ENCODE data around the gene AHNAK2.

The AHNAK2 gene

GRCh38 chr14:104942586-104942985 is 35.6 kb downstream of the AHNAK2 start:
- CTCF ChIA-PET: no interaction called here
- no peak for TF ChIP-seq INSM2 (tag by site-specific recombination; IDR thresholded peaks at IDR 0.05)
- no peak for TF ChIP-seq ZBTB21 (tag by site-specific recombination; IDR thresholded peaks at IDR 0.05)
- no peak for TF ChIP-seq EGR2 (tag by site-specific recombination; IDR thresholded peaks at IDR 0.05; ENCODE audit: low read depth)
- TF ChIP-seq CTCF (tag by site-specific recombination; IDR thresholded peaks at IDR 0.05): no peak
- no peak for TF ChIP-seq ZNF140 (tag by site-specific recombination; IDR thresholded peaks at IDR 0.05)
- TF ChIP-seq ZNF624 (tag by site-specific recombination; IDR thresholded peaks at IDR 0.05): no peak
- no peak for TF ChIP-seq ZNF121 (tag by site-specific recombination; IDR thresholded peaks at IDR 0.05)
- no peak for TF ChIP-seq WT1 (tag by site-specific recombination; IDR thresholded peaks at IDR 0.05)
- H3K4me1 ChIP-seq (ENCODE audit: control insufficient read depth, insufficient read depth, low read length): no peaks in the 10 kb centered on the region
- POLR2A ChIA-PET: no interaction called here
- no peaks in the 10 kb centered on the region for H3K9me3 ChIP-seq (ENCODE audit: control insufficient read depth, insufficient read depth, low read depth, low read length)
- H3K27ac ChIP-seq (ENCODE audit: extremely low read depth, low read depth, low read length): no peak overlapping the region
- no peaks in the 10 kb centered on the region for H3K36me3 ChIP-seq (ENCODE audit: control insufficient read depth in 2 of 2, insufficient read depth in 1 of 2, low read length in 2 of 2)
- H3K4me3 ChIP-seq (ENCODE audit: low read depth, low read length): no peak overlapping the region

- H3K4me1 ChIP-seq (ENCODE audit: control insufficient read depth, insufficient read depth, low read length): no peaks in the 10 kb centered on the region
- ChIA-PET POLR2A (no interaction called here), CTCF (interaction anchor here (0.6 to 1.0 kb wide), 2 partner anchors 46 to 520 kb away, joined by 3 read pairs; no protein-coding TSS in a partner anchor)
Measured at GRCh38 chr14:104941508-104942365, 36.4 kb downstream of the AHNAK2 start.

GRCh38 chr14:104940526-104941150 is 37.5 kb downstream of the AHNAK2 start:
- CTCF ChIA-PET: interaction anchor here (0.5 to 1.1 kb wide), 5 partner anchors 22 to 1357 kb away, joined by 3 to 4 read pairs (median 3); no protein-coding TSS in a partner anchor
- TF ChIP-seq ZNF24 (tag by site-specific recombination; IDR thresholded peaks at IDR 0.05) (no peak), ZBTB20 (tag by site-specific recombination; IDR thresholded peaks at IDR 0.05) (no peak), CTCF (tag by site-specific recombination; IDR thresholded peaks at IDR 0.05) (peak; percentile 65), ZBTB26 (tag by site-specific recombination; optimal IDR thresholded peaks at IDR 0.05) (no peak), ZNF514 (tag by site-specific recombination; IDR thresholded peaks at IDR 0.05) (no peak), ZNF140 (tag by site-specific recombination; IDR thresholded peaks at IDR 0.05) (no peak), HOXD13 (CRISPR knock-in tag; IDR thresholded peaks at IDR 0.05; ENCODE audit: borderline replicate concordance) (no peak), ZNF654 (tag by site-specific recombination; IDR thresholded peaks at IDR 0.05; ENCODE audit: low read depth) (peak; percentile 30; the same call in 1 of the 2 replicates), ZNF112 (tag by site-specific recombination; IDR thresholded peaks at IDR 0.05) (no peak), ZNF302 (tag by site-specific recombination; IDR thresholded peaks at IDR 0.05; ENCODE audit: low read depth) (no peak), GLIS2 (tag by site-specific recombination; IDR thresholded peaks at IDR 0.05) (no peak)

More at GRCh38 chr14:104941508-104942365, 36.4 kb downstream of the AHNAK2 start:
- Histone ChIP-seq H3K4me3 (ENCODE audit: low read depth, low read length) (no peak overlapping the region), H3K27ac (ENCODE audit: extremely low read depth, low read depth, low read length) (no peak overlapping the region), H3K9me3 (ENCODE audit: control insufficient read depth, insufficient read depth, low read depth, low read length) (no peaks in the 10 kb centered on the region), H3K36me3 (ENCODE audit: control insufficient read depth in 2 of 2, insufficient read depth in 1 of 2, low read length in 2 of 2) (no peaks in the 10 kb centered on the region)
- TF ChIP-seq GFI1B (tag by site-specific recombination; IDR thresholded peaks at IDR 0.05): no peak
- no peak for TF ChIP-seq SALL2 (tag by site-specific recombination; IDR thresholded peaks at IDR 0.05; ENCODE audit: borderline replicate concordance)
- TF ChIP-seq ZNF350 (tag by site-specific recombination; IDR thresholded peaks at IDR 0.05): no peak
- TF ChIP-seq ZNF623 (tag by site-specific recombination; IDR thresholded peaks at IDR 0.05): no peak
- TF ChIP-seq ZNF433 (tag by site-specific recombination; IDR thresholded peaks at IDR 0.05; ENCODE audit: low read depth): no peak
- no peak for TF ChIP-seq ZNF2 (tag by site-specific recombination; IDR thresholded peaks at IDR 0.05)
- TF ChIP-seq ZNF362 (tag by site-specific recombination; IDR thresholded peaks at IDR 0.05): no peak
- no peak for TF ChIP-seq ZNF48 (tag by site-specific recombination; IDR thresholded peaks at IDR 0.05)

More at GRCh38 chr14:104940526-104941150, 37.5 kb downstream of the AHNAK2 start:
- H3K36me3 ChIP-seq (ENCODE audit: control insufficient read depth in 2 of 2, insufficient read depth in 1 of 2, low read length in 2 of 2): no peaks in the 10 kb centered on the region
- POLR2A ChIA-PET: no interaction called here
- no peaks in the 10 kb centered on the region for H3K9me3 ChIP-seq (ENCODE audit: control insufficient read depth, insufficient read depth, low read depth, low read length)
- H3K27ac ChIP-seq (ENCODE audit: extremely low read depth, low read depth, low read length): no peak overlapping the region
- H3K4me1 ChIP-seq (ENCODE audit: control insufficient read depth, insufficient read depth, low read length): no peaks in the 10 kb centered on the region
- H3K4me3 ChIP-seq (ENCODE audit: low read depth, low read length): no peak overlapping the region

All from HEK293 (cell line).